Stimulated activated CD8-positive, alpha-beta memory T cell treated with anti-CD3 and anti-CD28 coated beads, Interleukin-15, amount 100 ng/mL, for 1 hour (primary cell): Measurements from ENCODE around the gene HMCN2.
"Not testable (repeated sequence)": the region's sequence is repeated elsewhere in the genome, so short reads cannot be mapped to it uniquely, and the experiment has no call there.

Experiments used
- DNase-seq: peaks from one replicate; pipeline ENCODE4 v3.0.0-alpha.2; 2020; ENCODE audit warnings: low read depth

HMCN2 gene

GRCh38 chr9:130239363-130239695 lies 26.2 kb upstream of the HMCN2 start:
- DNase-seq: no peak

GRCh38 chr9:130239741-130240241 lies 25.8 kb upstream of the HMCN2 start:
- DNase-seq: no peak

GRCh38 chr9:130240410-130241197 lies 25.0 kb upstream of the HMCN2 start:
- DNase-seq: no peak

GRCh38 chr9:130241198-130241535 lies 24.4 kb upstream of the HMCN2 start:
- no peak for DNase-seq

- DNase-seq: no peak
These were observed 23.1 kb upstream of the HMCN2 start for GRCh38 chr9:130242270-130243014.

GRCh38 chr9:130243015-130243881 lies 22.3 kb upstream of the HMCN2 start:
- DNase-seq: peak; percentile 78

GRCh38 chr9:130243882-130244170 lies 21.7 kb upstream of the HMCN2 start:
- no peak for DNase-seq

- DNase-seq: no peak
These were observed 20.9 kb upstream of the HMCN2 start for GRCh38 chr9:130244548-130245165.

GRCh38 chr9:130245474-130245873 lies 20.1 kb upstream of the HMCN2 start:
- DNase-seq: no peak

GRCh38 chr9:130246126-130246525 lies 19.4 kb upstream of the HMCN2 start:
- no peak for DNase-seq

- DNase-seq: no peak
These were observed 10.6 kb upstream of the HMCN2 start for GRCh38 chr9:130254747-130255630.

- DNase-seq: no peak
These were observed 9.9 kb upstream of the HMCN2 start for GRCh38 chr9:130255631-130256134.

GRCh38 chr9:130256644-130257043 lies 8.9 kb upstream of the HMCN2 start:
- DNase-seq: no peak

- DNase-seq: not testable (repeated sequence)
These were observed 7.4 kb upstream of the HMCN2 start for GRCh38 chr9:130258137-130258536.

GRCh38 chr9:130259044-130259443 lies 6.5 kb upstream of the HMCN2 start:
- DNase-seq: no peak

GRCh38 chr9:130260816-130261765 lies 4.5 kb upstream of the HMCN2 start:
- no peak for DNase-seq

GRCh38 chr9:130262061-130262745 lies 3.4 kb upstream of the HMCN2 start:
- DNase-seq: no peak

- DNase-seq: no peak
These were observed 2.8 kb upstream of the HMCN2 start for GRCh38 chr9:130262771-130263170.
